ENCODE results near the gene KRT27. TPM values are rescaled to one million over a fixed set of nuclear protein-coding genes. Genes with fewer than 3 reads are reported as not detected.

The KRT27 gene
- total RNA-seq, 1 donor from 2014 or later, result not detected

DNA sequence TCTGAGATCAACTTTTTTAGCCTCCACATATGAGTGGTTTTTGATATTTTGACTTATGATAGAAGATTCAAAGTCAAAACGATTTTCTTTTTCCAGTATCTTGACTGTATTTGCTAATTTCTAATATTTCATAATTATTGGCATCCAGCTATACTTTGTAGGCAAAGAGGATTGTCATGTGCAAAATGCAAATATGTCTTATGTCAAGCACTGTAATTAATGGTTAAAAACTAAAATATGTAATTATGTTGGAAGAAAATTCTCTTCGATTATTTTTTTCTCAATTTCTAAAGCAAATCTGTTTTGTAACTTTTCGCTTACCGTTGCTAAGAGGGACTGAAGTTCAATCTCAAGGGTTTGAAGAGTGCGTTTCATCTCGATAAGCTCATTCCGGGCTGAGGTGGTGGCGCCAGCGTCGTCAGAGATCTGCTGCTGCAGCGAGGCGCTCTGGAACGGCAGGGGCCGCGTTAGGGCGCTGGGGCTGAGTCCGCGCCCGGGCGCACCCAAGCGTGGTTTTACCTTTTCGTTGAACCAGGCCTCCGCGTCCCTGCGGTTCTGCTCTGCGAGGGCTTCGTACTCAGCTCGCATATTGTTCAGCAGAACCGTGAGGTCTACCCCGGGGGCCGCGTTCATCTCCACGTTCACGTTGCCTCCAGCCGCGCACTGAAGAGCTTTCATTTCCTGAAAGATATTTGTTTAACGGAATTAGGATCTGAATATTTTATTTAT lies 3.0 kb downstream of the KRT27 start:
- H3K9me3 Mint-ChIP-seq, result no peaks in the 10 kb centered on the region
- TF ChIP-seq, protein P1, sequence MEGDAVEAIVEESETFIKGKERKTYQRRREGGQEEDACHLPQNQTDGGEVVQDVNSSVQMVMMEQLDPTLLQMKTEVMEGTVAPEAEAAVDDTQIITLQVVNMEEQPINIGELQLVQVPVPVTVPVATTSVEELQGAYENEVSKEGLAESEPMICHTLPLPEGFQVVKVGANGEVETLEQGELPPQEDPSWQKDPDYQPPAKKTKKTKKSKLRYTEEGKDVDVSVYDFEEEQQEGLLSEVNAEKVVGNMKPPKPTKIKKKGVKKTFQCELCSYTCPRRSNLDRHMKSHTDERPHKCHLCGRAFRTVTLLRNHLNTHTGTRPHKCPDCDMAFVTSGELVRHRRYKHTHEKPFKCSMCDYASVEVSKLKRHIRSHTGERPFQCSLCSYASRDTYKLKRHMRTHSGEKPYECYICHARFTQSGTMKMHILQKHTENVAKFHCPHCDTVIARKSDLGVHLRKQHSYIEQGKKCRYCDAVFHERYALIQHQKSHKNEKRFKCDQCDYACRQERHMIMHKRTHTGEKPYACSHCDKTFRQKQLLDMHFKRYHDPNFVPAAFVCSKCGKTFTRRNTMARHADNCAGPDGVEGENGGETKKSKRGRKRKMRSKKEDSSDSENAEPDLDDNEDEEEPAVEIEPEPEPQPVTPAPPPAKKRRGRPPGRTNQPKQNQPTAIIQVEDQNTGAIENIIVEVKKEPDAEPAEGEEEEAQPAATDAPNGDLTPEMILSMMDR (conservative IDR thresholded peaks at IDR 0.05), result no peak
- no peak for DNase-seq (ENCODE audit: extremely low spot score, unreplicated experiment)
- no peak overlapping the region for H3K27ac Mint-ChIP-seq
- no peaks in the 10 kb centered on the region for H3K4me1 Mint-ChIP-seq (ENCODE audit: unreplicated experiment)
- peaks cover 2% of the 10 kb centered on the region for H3K27me3 Mint-ChIP-seq
- H3K36me3 Mint-ChIP-seq, result no peaks in the 10 kb centered on the region
- no peak overlapping the region for H3K4me3 Mint-ChIP-seq

DNA sequence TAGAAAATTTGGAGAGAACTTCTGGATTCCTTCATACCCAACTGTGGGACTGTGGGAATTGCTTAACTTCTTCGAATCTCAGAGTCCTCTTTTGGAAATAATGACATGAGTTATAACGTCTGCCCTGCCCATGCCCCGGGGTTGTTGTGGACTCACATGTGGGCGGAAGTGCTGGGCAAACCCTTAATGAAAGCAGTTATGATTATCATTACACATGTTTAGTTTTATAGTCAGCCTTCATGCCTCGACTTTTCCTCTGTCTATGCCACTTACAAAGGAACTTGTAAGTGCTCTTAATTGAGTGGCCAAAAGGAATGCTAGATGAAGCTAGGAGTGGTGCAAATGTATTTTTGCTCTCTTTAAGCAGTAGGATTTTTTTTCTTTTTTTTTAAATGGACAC lies 3.9 kb downstream of the KRT27 start:
- no peak overlapping the region for H3K4me3 Mint-ChIP-seq
- H3K4me1 Mint-ChIP-seq (ENCODE audit: unreplicated experiment), result no peaks in the 10 kb centered on the region
- peaks cover 2% of the 10 kb centered on the region for H3K27me3 Mint-ChIP-seq
- H3K9me3 Mint-ChIP-seq, result no peaks in the 10 kb centered on the region
- TF ChIP-seq, protein P1 (conservative IDR thresholded peaks at IDR 0.05), result no peak
- H3K36me3 Mint-ChIP-seq, result no peaks in the 10 kb centered on the region
- DNase-seq (ENCODE audit: extremely low spot score, unreplicated experiment), result no peak
- H3K27ac Mint-ChIP-seq, result no peak overlapping the region

DNA sequence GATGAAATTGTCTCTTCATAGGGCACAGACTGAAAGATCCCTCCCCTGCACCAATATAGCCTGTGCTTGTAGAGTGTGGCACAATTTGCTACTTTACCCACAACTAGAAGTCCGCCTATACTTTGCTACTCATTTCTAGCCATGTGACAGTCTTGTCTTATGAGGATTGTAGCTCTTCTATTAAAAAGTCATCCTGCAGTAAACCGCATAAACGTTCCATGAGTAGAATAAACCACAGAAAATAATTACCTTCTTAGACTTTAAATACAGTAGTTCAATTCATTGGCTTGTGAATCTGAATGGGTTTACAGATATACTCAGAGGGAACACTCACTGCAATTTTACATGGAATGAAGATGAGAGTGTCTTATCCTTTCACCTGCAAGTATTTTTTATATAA lies 4.4 kb downstream of the KRT27 start:
- no peaks in the 10 kb centered on the region for H3K4me1 Mint-ChIP-seq (ENCODE audit: unreplicated experiment)
- TF ChIP-seq, protein P1 (conservative IDR thresholded peaks at IDR 0.05), result no peak
- no peak overlapping the region for H3K27ac Mint-ChIP-seq
- no peaks in the 10 kb centered on the region for H3K9me3 Mint-ChIP-seq
- no peak overlapping the region for H3K4me3 Mint-ChIP-seq
- no peak for DNase-seq (ENCODE audit: extremely low spot score, unreplicated experiment)
- H3K36me3 Mint-ChIP-seq, result no peaks in the 10 kb centered on the region
- H3K27me3 Mint-ChIP-seq, result peaks cover 3% of the 10 kb centered on the region

GRCh38 chr17:40777459-40777858 lies 4.9 kb downstream of the KRT27 start:
- H3K36me3 Mint-ChIP-seq, result no peaks in the 10 kb centered on the region
- H3K4me3 Mint-ChIP-seq, result no peak overlapping the region
- H3K27ac Mint-ChIP-seq, result no peak overlapping the region
- H3K9me3 Mint-ChIP-seq, result no peaks in the 10 kb centered on the region
- DNase-seq (ENCODE audit: extremely low spot score, unreplicated experiment), result no peak
- H3K27me3 Mint-ChIP-seq, result peaks cover 8% of the 10 kb centered on the region
- TF ChIP-seq, protein P1 (conservative IDR thresholded peaks at IDR 0.05), result no peak
- H3K4me1 Mint-ChIP-seq (ENCODE audit: unreplicated experiment), result no peaks in the 10 kb centered on the region

DNA sequence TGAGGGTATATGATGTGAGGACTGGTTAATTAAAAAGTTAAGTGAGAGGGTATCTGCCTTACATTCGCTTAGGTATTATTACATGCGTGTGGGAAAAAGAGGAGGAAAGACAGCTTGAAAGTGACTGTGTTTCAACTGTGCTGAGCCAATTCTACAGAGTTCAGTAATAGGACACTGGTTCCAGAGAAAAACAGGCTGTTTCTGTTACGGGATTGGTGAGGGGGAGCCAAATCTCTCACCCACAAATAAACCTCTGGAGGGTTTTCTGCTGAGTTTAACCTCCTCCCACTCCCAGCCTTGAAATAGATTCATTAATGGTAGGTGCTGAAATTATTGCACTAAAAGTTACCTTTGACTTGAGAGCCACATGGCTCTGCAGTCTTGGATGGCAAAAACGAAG lies 6.4 kb downstream of the KRT27 start:
- Mint-ChIP-seq H3K4me1 (ENCODE audit: unreplicated experiment) (no peaks in the 10 kb centered on the region), H3K27ac (no peak overlapping the region), H3K4me3 (no peak overlapping the region), H3K27me3 (peaks cover 15% of the 10 kb centered on the region), H3K36me3 (no peaks in the 10 kb centered on the region), H3K9me3 (no peaks in the 10 kb centered on the region)
- DNase-seq (ENCODE audit: extremely low spot score, unreplicated experiment), result no peak
- TF ChIP-seq, protein P1 (conservative IDR thresholded peaks at IDR 0.05), result no peak

Data from type B pancreatic cell (in vitro differentiated cells).